ENCODE measurements around the gene SLC5A4.
"Not testable (repeated sequence)": the region's sequence is repeated elsewhere in the genome, so short reads cannot be mapped to it uniquely, and the experiment has no call there.

Gene SLC5A4

GRCh38 chr22:32255217-32255616 is at the start of gene SLC5A4:
TSS of gene SLC5A4 (minus strand) at chr22:32255347. CDS start at chr22:32255329, 18 bp downstream.
- no peaks in the 10 kb centered on the region for H3K4me1 ChIP-seq (ENCODE audit: control insufficient read depth, insufficient read depth, low read length)
- H3K36me3 ChIP-seq (ENCODE audit: control insufficient read depth, insufficient read depth, low read length), result no peaks in the 10 kb centered on the region
- H3K27me3 ChIP-seq (ENCODE audit: control insufficient read depth, insufficient read depth, low read length), result no peaks in the 10 kb centered on the region
- H3K4me3 ChIP-seq (ENCODE audit: low read length), result no peak within 1 kb of the TSS
- no peak within 1 kb of the TSS for H3K27ac ChIP-seq (ENCODE audit: low read length)
- H3K9me3 ChIP-seq (ENCODE audit: control insufficient read depth, insufficient read depth, low read length), result no peaks in the 10 kb centered on the region
- DNase-seq (ENCODE audit: low read depth, low spot score), result no peak
- no CpG with 5 or more reads among the region's 5 CpGs for WGBS (ENCODE audit: insufficient coverage, insufficient read length)

GRCh38 chr22:32293921-32294320 is 38.8 kb upstream of the SLC5A4 start:
- DNase-seq (ENCODE audit: low read depth, low spot score); H3K4me1 ChIP-seq (ENCODE audit: control insufficient read depth, insufficient read depth, low read length); H3K36me3 ChIP-seq (ENCODE audit: control insufficient read depth, insufficient read depth, low read length); H3K27me3 ChIP-seq (ENCODE audit: control insufficient read depth, insufficient read depth, low read length); H3K27ac ChIP-seq (ENCODE audit: low read length); H3K4me3 ChIP-seq (ENCODE audit: low read length); H3K9me3 ChIP-seq (ENCODE audit: control insufficient read depth, insufficient read depth, low read length): not testable (repeated sequence)

GRCh38 chr22:32286290-32286840 is 31.2 kb upstream of the SLC5A4 start:
- Histone ChIP-seq H3K36me3 (ENCODE audit: control insufficient read depth, insufficient read depth, low read length) (no peaks in the 10 kb centered on the region), H3K9me3 (ENCODE audit: control insufficient read depth, insufficient read depth, low read length) (no peaks in the 10 kb centered on the region), H3K4me1 (ENCODE audit: control insufficient read depth, insufficient read depth, low read length) (no peaks in the 10 kb centered on the region), H3K4me3 (ENCODE audit: low read length) (no peak overlapping the region), H3K27me3 (ENCODE audit: control insufficient read depth, insufficient read depth, low read length) (no peaks in the 10 kb centered on the region), H3K27ac (ENCODE audit: low read length) (no peak overlapping the region)
- no CpG with 5 or more reads among the region's 3 CpGs for WGBS (ENCODE audit: insufficient coverage, insufficient read length)
- DNase-seq (ENCODE audit: low read depth, low spot score), result no peak

GRCh38 chr22:32281072-32281471 is 25.9 kb upstream of the SLC5A4 start:
- no peak overlapping the region for H3K27ac ChIP-seq (ENCODE audit: low read length)
- no peaks in the 10 kb centered on the region for H3K4me1 ChIP-seq (ENCODE audit: control insufficient read depth, insufficient read depth, low read length)
- no peak for DNase-seq (ENCODE audit: low read depth, low spot score)
- H3K9me3 ChIP-seq (ENCODE audit: control insufficient read depth, insufficient read depth, low read length), result no peaks in the 10 kb centered on the region
- no CpG with 5 or more reads among the region's 11 CpGs for WGBS (ENCODE audit: insufficient coverage, insufficient read length)
- no peaks in the 10 kb centered on the region for H3K27me3 ChIP-seq (ENCODE audit: control insufficient read depth, insufficient read depth, low read length)
- no peaks in the 10 kb centered on the region for H3K36me3 ChIP-seq (ENCODE audit: control insufficient read depth, insufficient read depth, low read length)
- no peak overlapping the region for H3K4me3 ChIP-seq (ENCODE audit: low read length)

GRCh38 chr22:32275353-32275752 is 20.2 kb upstream of the SLC5A4 start:
- WGBS (ENCODE audit: insufficient coverage, insufficient read length), result no CpG with 5 or more reads among the region's 4 CpGs
- H3K27ac ChIP-seq (ENCODE audit: low read length); H3K27me3 ChIP-seq (ENCODE audit: control insufficient read depth, insufficient read depth, low read length); H3K36me3 ChIP-seq (ENCODE audit: control insufficient read depth, insufficient read depth, low read length); DNase-seq (ENCODE audit: low read depth, low spot score); H3K4me3 ChIP-seq (ENCODE audit: low read length); H3K4me1 ChIP-seq (ENCODE audit: control insufficient read depth, insufficient read depth, low read length); H3K9me3 ChIP-seq (ENCODE audit: control insufficient read depth, insufficient read depth, low read length): not testable (repeated sequence)

- Histone ChIP-seq H3K4me1 (ENCODE audit: control insufficient read depth, insufficient read depth, low read length) (no peaks in the 10 kb centered on the region), H3K27me3 (ENCODE audit: control insufficient read depth, insufficient read depth, low read length) (no peaks in the 10 kb centered on the region), H3K4me3 (ENCODE audit: low read length) (no peak overlapping the region), H3K36me3 (ENCODE audit: control insufficient read depth, insufficient read depth, low read length) (no peaks in the 10 kb centered on the region), H3K9me3 (ENCODE audit: control insufficient read depth, insufficient read depth, low read length) (no peaks in the 10 kb centered on the region), H3K27ac (ENCODE audit: low read length) (no peak overlapping the region)
- no peak for DNase-seq (ENCODE audit: low read depth, low spot score)
- no CpG with 5 or more reads among the region's 18 CpGs for WGBS (ENCODE audit: insufficient coverage, insufficient read length)
Observed at GRCh38 chr22:32271389-32271788, 16.2 kb upstream of the SLC5A4 start.

- no CpG with 5 or more reads among the region's 25 CpGs for WGBS (ENCODE audit: insufficient coverage, insufficient read length)
- no peaks in the 10 kb centered on the region for H3K9me3 ChIP-seq (ENCODE audit: control insufficient read depth, insufficient read depth, low read length)
- no peak for DNase-seq (ENCODE audit: low read depth, low spot score)
- H3K36me3 ChIP-seq (ENCODE audit: control insufficient read depth, insufficient read depth, low read length), result no peaks in the 10 kb centered on the region
- no peaks in the 10 kb centered on the region for H3K27me3 ChIP-seq (ENCODE audit: control insufficient read depth, insufficient read depth, low read length)
- H3K27ac ChIP-seq (ENCODE audit: low read length), result no peak overlapping the region
- no peaks in the 10 kb centered on the region for H3K4me1 ChIP-seq (ENCODE audit: control insufficient read depth, insufficient read depth, low read length)
- no peak overlapping the region for H3K4me3 ChIP-seq (ENCODE audit: low read length)
Observed at GRCh38 chr22:32270641-32271369, 15.7 kb upstream of the SLC5A4 start.

GRCh38 chr22:32269316-32269715 is 14.2 kb upstream of the SLC5A4 start:
- no CpG with 5 or more reads among the region's 16 CpGs for WGBS (ENCODE audit: insufficient coverage, insufficient read length)
- Histone ChIP-seq H3K4me1 (ENCODE audit: control insufficient read depth, insufficient read depth, low read length) (no peaks in the 10 kb centered on the region), H3K9me3 (ENCODE audit: control insufficient read depth, insufficient read depth, low read length) (no peaks in the 10 kb centered on the region), H3K27me3 (ENCODE audit: control insufficient read depth, insufficient read depth, low read length) (no peaks in the 10 kb centered on the region), H3K36me3 (ENCODE audit: control insufficient read depth, insufficient read depth, low read length) (no peaks in the 10 kb centered on the region), H3K27ac (ENCODE audit: low read length) (no peak overlapping the region), H3K4me3 (ENCODE audit: low read length) (no peak overlapping the region)
- DNase-seq (ENCODE audit: low read depth, low spot score), result no peak

- Histone ChIP-seq H3K4me3 (ENCODE audit: low read length) (no peak overlapping the region), H3K9me3 (ENCODE audit: control insufficient read depth, insufficient read depth, low read length) (no peaks in the 10 kb centered on the region), H3K27me3 (ENCODE audit: control insufficient read depth, insufficient read depth, low read length) (no peaks in the 10 kb centered on the region), H3K27ac (ENCODE audit: low read length) (no peak overlapping the region), H3K36me3 (ENCODE audit: control insufficient read depth, insufficient read depth, low read length) (no peaks in the 10 kb centered on the region), H3K4me1 (ENCODE audit: control insufficient read depth, insufficient read depth, low read length) (no peaks in the 10 kb centered on the region)
- WGBS (ENCODE audit: insufficient coverage, insufficient read length), result no CpG with 5 or more reads among the region's 3 CpGs
- DNase-seq (ENCODE audit: low read depth, low spot score), result no peak
Observed at GRCh38 chr22:32267011-32267410, 11.9 kb upstream of the SLC5A4 start.

- H3K27me3 ChIP-seq (ENCODE audit: control insufficient read depth, insufficient read depth, low read length), result no peaks in the 10 kb centered on the region
- H3K27ac ChIP-seq (ENCODE audit: low read length), result no peak overlapping the region
- H3K4me3 ChIP-seq (ENCODE audit: low read length), result no peak overlapping the region
- no CpG with 5 or more reads among the region's 10 CpGs for WGBS (ENCODE audit: insufficient coverage, insufficient read length)
- DNase-seq (ENCODE audit: low read depth, low spot score), result peak; percentile 41
- no peaks in the 10 kb centered on the region for H3K4me1 ChIP-seq (ENCODE audit: control insufficient read depth, insufficient read depth, low read length)
- H3K9me3 ChIP-seq (ENCODE audit: control insufficient read depth, insufficient read depth, low read length), result no peaks in the 10 kb centered on the region
- no peaks in the 10 kb centered on the region for H3K36me3 ChIP-seq (ENCODE audit: control insufficient read depth, insufficient read depth, low read length)
Observed at GRCh38 chr22:32265882-32266767, 11.0 kb upstream of the SLC5A4 start.

All from iPS DF 6.9 (cell line).